Measurements from ENCODE around the gene CCL13. TPM values are rescaled to one million over a fixed set of nuclear protein-coding genes. Genes with fewer than 3 reads are reported as not detected.

Gene CCL13
- total RNA-seq, 4 donors from 2014 or later, result 3.0 to 4.1 TPM; not detected in 2

DNA sequence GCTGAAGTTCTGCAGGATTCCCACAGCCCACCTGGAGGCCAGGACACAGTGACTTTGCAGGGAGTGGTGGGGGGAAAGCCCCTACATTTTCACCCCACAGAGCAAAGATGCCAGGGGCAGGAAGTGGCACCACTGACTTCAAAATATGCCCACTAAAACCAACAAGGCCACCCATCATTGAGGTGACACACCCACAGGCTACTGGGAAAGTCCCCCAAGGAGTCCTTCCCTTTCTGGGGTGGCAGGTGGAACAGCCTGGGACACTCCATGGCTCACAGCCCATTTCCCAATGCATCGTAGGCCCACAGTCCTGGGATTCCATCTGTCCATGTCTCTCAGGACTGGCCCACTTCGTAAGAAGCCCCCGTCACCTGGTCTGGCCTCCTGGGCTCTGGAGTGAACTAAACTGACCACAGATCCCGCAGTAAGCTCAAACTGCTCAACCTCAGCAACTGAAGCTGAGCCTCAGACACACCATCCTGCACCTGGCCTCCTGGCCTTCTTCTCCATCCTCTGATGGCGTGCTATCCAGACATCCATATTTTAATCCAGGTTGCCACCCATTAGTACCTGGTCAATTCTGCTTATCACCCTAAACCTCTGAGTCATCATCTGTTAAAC lies 14.2 kb downstream of the CCL13 start:
- TF ChIP-seq POLR2A (IDR thresholded peaks at IDR 0.05), result no peak
- H3K36me3 ChIP-seq, result no peaks in the 10 kb centered on the region
- H3K27me3 ChIP-seq, result no peaks in the 10 kb centered on the region
- no peak for DNase-seq
- no peaks in the 10 kb centered on the region for H3K4me1 ChIP-seq
- no peak overlapping the region for H3K27ac ChIP-seq
- intact Hi-C loops (cut with DNase I; ENCODE audit: low total_unique reads), result no loop called here
- no peaks in the 10 kb centered on the region for H3K9me3 ChIP-seq
- H3K4me3 ChIP-seq, result no peak overlapping the region

- no peak for DNase-seq
- H3K27ac ChIP-seq, result no peak overlapping the region
- TF ChIP-seq, protein P1, sequence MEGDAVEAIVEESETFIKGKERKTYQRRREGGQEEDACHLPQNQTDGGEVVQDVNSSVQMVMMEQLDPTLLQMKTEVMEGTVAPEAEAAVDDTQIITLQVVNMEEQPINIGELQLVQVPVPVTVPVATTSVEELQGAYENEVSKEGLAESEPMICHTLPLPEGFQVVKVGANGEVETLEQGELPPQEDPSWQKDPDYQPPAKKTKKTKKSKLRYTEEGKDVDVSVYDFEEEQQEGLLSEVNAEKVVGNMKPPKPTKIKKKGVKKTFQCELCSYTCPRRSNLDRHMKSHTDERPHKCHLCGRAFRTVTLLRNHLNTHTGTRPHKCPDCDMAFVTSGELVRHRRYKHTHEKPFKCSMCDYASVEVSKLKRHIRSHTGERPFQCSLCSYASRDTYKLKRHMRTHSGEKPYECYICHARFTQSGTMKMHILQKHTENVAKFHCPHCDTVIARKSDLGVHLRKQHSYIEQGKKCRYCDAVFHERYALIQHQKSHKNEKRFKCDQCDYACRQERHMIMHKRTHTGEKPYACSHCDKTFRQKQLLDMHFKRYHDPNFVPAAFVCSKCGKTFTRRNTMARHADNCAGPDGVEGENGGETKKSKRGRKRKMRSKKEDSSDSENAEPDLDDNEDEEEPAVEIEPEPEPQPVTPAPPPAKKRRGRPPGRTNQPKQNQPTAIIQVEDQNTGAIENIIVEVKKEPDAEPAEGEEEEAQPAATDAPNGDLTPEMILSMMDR (IDR thresholded peaks at IDR 0.05), result no peak
- TF ChIP-seq POLR2A (IDR thresholded peaks at IDR 0.05), result no peak
- H3K4me1 ChIP-seq, result no peaks in the 10 kb centered on the region
- no peaks in the 10 kb centered on the region for H3K9me3 ChIP-seq
- H3K36me3 ChIP-seq, result no peaks in the 10 kb centered on the region
- intact Hi-C loops (cut with DNase I; ENCODE audit: low total_unique reads), result no loop called here
- no peaks in the 10 kb centered on the region for H3K27me3 ChIP-seq
- no peak overlapping the region for H3K4me3 ChIP-seq
These were observed 14.7 kb downstream of the CCL13 start for GRCh38 chr17:34370997-34371395.

DNA sequence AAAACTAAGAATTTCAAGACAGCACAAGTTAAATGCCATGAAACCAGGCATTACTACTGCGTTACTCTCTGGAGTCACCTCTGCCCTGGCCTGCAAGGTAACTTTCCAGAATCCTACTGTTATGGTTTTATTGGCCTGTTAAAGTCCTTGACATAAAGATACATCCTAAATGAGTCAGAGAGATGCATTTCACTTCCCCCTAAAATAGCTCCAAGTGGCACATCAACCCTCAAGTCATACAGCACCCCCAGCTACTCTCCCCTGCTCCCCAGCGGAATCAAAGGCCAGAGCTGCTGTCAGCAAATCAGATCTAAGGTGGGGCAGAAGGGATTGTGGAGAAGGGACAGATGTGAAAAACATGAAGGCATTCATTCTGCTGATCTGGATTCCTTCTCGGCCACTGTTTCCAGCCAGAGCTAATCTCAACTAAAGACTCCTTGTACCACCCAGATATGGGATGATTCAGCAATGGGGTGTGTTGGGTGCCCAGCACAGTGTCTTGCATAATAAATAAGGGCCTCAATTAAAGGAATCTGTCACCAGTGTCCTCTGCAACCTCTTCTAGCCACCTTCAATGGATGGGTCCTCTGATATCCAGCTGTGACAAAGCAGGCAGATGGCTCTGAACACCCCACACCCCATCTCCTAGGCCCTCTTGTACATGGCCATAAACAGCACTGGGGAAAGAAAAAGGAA lies 15.3 kb downstream of the CCL13 start:
- Histone ChIP-seq H3K4me1 (no peaks in the 10 kb centered on the region), H3K27ac (no peak overlapping the region), H3K4me3 (no peak overlapping the region), H3K36me3 (no peaks in the 10 kb centered on the region), H3K27me3 (no peaks in the 10 kb centered on the region), H3K9me3 (no peaks in the 10 kb centered on the region)
- no peak for DNase-seq
- TF ChIP-seq, protein P1 (IDR thresholded peaks at IDR 0.05), result no peak
- no peak for TF ChIP-seq POLR2A (IDR thresholded peaks at IDR 0.05)
- intact Hi-C loops (cut with DNase I; ENCODE audit: low total_unique reads), result no loop called here

GRCh38 chr17:34374457-34374856 lies 18.2 kb downstream of the CCL13 start:
- no peak for DNase-seq
- no peaks in the 10 kb centered on the region for H3K36me3 ChIP-seq
- H3K4me3 ChIP-seq, result no peak overlapping the region
- TF ChIP-seq, protein P1 (IDR thresholded peaks at IDR 0.05), result no peak
- TF ChIP-seq POLR2A (IDR thresholded peaks at IDR 0.05), result no peak
- no peaks in the 10 kb centered on the region for H3K9me3 ChIP-seq
- intact Hi-C loops (cut with DNase I; ENCODE audit: low total_unique reads), result no loop called here
- H3K4me1 ChIP-seq, result no peaks in the 10 kb centered on the region
- no peak overlapping the region for H3K27ac ChIP-seq
- H3K27me3 ChIP-seq, result no peaks in the 10 kb centered on the region

DNA sequence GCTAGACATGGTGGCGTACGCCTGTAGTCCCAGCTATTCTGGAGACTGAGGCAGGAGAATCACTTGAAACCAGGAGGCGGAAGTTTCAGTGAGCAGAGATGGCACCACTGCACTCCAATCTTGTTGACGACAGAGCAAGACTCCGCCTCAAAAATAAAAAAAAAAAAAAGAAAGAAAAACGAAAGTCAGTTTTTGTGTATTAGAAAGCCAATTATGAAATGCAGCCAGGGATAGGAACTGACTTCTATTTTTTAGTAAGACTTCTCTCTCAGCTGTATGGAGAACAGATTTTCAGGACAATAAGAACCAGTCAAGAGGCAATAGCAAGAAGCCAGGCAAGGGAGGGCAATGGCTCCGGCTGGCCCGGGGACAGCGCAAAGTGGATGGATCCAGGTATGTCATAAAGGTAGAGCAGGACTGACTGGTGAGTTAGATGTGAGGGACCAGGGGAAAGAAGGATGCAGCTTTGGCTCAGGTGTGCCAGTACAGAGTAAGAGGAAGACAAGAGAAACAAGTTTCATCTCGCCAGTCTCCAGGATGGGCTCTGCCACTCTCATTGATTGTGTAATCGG lies 19.2 kb downstream of the CCL13 start:
- Histone ChIP-seq H3K27me3 (no peaks in the 10 kb centered on the region), H3K4me3 (no peak overlapping the region), H3K36me3 (no peaks in the 10 kb centered on the region), H3K4me1 (no peaks in the 10 kb centered on the region), H3K27ac (no peak overlapping the region), H3K9me3 (no peaks in the 10 kb centered on the region)
- intact Hi-C loops (cut with DNase I; ENCODE audit: low total_unique reads), result no loop called here
- no peak for DNase-seq
- TF ChIP-seq, protein P1 (IDR thresholded peaks at IDR 0.05), result no peak
- TF ChIP-seq POLR2A (IDR thresholded peaks at IDR 0.05), result no peak

Measured in uterus (tissue), 4 donors.